Right atrium auricular region (tissue), 2 donors: ENCODE data around the gene DCUN1D4. TPM values are rescaled to one million over a fixed set of nuclear protein-coding genes. Genes with fewer than 3 reads are reported as not detected.

Experiments used
- DNase-seq: peaks from one replicate; pipeline ENCODE4 v3.0.0-alpha.2; 2019; ENCODE audit warnings: low spot score
- H3K27ac ChIP-seq, 2 donors: fragments of 200-600 bp; sonication (generic); 1 replicate in 1 of 2; 2 replicates in 1 of 2; pipeline ENCODE4 v1.5.1; 2016 to 2019
- H3K27me3 ChIP-seq, 2 donors: fragments of 200-600 bp; sonication (generic); one replicate each; pipeline versions ENCODE4 v1.5.1 to v1.6.0; 2017 to 2019
- H3K36me3 ChIP-seq: fragments of 200-600 bp; sonication (generic); one replicate; pipeline ENCODE4 v1.5.1; 2016
- H3K4me1 ChIP-seq, 2 donors: fragments of 200-600 bp; sonication (generic); one replicate each; pipeline versions ENCODE4 v1.5.1 to v1.6.0; 2017 to 2019
- H3K4me3 ChIP-seq, 2 donors: fragments of 200-600 bp; sonication (generic); 1 replicate in 1 of 2; 2 replicates in 1 of 2; pipeline ENCODE4 v1.5.1; 2017 to 2019; ENCODE audit warnings: mild to moderate bottlenecking in 1 of 2, moderate library complexity in 1 of 2
- H3K9me3 ChIP-seq, 2 donors: fragments of 200-600 bp; sonication (generic); one replicate each; pipeline ENCODE4 v1.5.1; 2019
- CTCF ChIP-seq, 2 donors: fragments of 200-600 bp; sonication (generic); IDR thresholded peaks; one replicate each; pipeline ENCODE4 v1.5.1; 2019; ENCODE audit warnings: antibody characterized with exemption in 2 of 2
- total RNA-seq, 2 donors: library from RNA; depleted of rRNA; stranded (reverse); fragments of >200 nt; gene quantifications; one replicate each; pipeline ENCODE4 v1.1.0, GENCODE V29; 2016

The DCUN1D4 gene
- total RNA-seq, 2 donors from 2014 or later: 22.6 to 26.1 TPM

GRCh38 chr4:51901363-51901762 lies 58.4 kb downstream of the DCUN1D4 start:
- no peaks in the 10 kb centered on the region for H3K9me3 ChIP-seq
- H3K27ac ChIP-seq: no peak overlapping the region
- no peaks in the 10 kb centered on the region for H3K27me3 ChIP-seq
- no peak for DNase-seq
- no peak for TF ChIP-seq CTCF (IDR thresholded peaks at IDR 0.05)
- no peak overlapping the region for H3K4me3 ChIP-seq
- peaks cover 33% of the 10 kb centered on the region for H3K36me3 ChIP-seq
- H3K4me1 ChIP-seq: no peaks in the 10 kb centered on the region

- Histone ChIP-seq H3K9me3 (no peaks in the 10 kb centered on the region), H3K4me1 (no peaks in the 10 kb centered on the region), H3K36me3 (peaks cover 31% of the 10 kb centered on the region), H3K27me3 (no peaks in the 10 kb centered on the region), H3K27ac (no peak overlapping the region), H3K4me3 (no peak overlapping the region)
- DNase-seq: no peak
- no peak for TF ChIP-seq CTCF (IDR thresholded peaks at IDR 0.05)
Observed at GRCh38 chr4:51906167-51906958, 63.4 kb downstream of the DCUN1D4 start.

- no peak overlapping the region for H3K27ac ChIP-seq
- H3K4me1 ChIP-seq: no peaks in the 10 kb centered on the region
- peaks cover 29% of the 10 kb centered on the region for H3K36me3 ChIP-seq
- no peak overlapping the region for H3K4me3 ChIP-seq
- DNase-seq: no peak
- no peaks in the 10 kb centered on the region for H3K27me3 ChIP-seq
- no peak for TF ChIP-seq CTCF (IDR thresholded peaks at IDR 0.05)
- no peaks in the 10 kb centered on the region for H3K9me3 ChIP-seq
Observed at GRCh38 chr4:51907006-51907669, 64.2 kb downstream of the DCUN1D4 start.

GRCh38 chr4:51909236-51909703 lies 66.3 kb downstream of the DCUN1D4 start:
- H3K9me3 ChIP-seq: no peaks in the 10 kb centered on the region
- peaks cover 42% of the 10 kb centered on the region for H3K36me3 ChIP-seq
- DNase-seq: no peak
- no peak overlapping the region for H3K27ac ChIP-seq
- no peak for TF ChIP-seq CTCF (IDR thresholded peaks at IDR 0.05)
- no peaks in the 10 kb centered on the region for H3K27me3 ChIP-seq
- H3K4me3 ChIP-seq: no peak overlapping the region
- H3K4me1 ChIP-seq: no peaks in the 10 kb centered on the region

GRCh38 chr4:51918251-51918650 lies 75.3 kb downstream of the DCUN1D4 start:
- H3K36me3 ChIP-seq: peaks cover 18% of the 10 kb centered on the region
- TF ChIP-seq CTCF (IDR thresholded peaks at IDR 0.05): no peak
- H3K27me3 ChIP-seq: no peaks in the 10 kb centered on the region
- no peaks in the 10 kb centered on the region for H3K4me1 ChIP-seq
- no peak for DNase-seq
- no peaks in the 10 kb centered on the region for H3K9me3 ChIP-seq
- H3K4me3 ChIP-seq: no peak overlapping the region
- H3K27ac ChIP-seq: no peak overlapping the region
